Activated CD4-positive, alpha-beta T cell treated with anti-CD3 and anti-CD28 coated beads, Interleukin-2, amount 50 U/mL, for 48 hours (primary cell): ENCODE data around the gene EID3.

ENCODE experiments used
- DNase-seq, 2 experiments: peaks; one replicate each; pipeline ENCODE4 v3.0.0-alpha.2; 2020

Gene EID3

GRCh38 chr12:104340925-104341611 lies 37.5 kb downstream of the EID3 start:
- no peak for DNase-seq

DNA sequence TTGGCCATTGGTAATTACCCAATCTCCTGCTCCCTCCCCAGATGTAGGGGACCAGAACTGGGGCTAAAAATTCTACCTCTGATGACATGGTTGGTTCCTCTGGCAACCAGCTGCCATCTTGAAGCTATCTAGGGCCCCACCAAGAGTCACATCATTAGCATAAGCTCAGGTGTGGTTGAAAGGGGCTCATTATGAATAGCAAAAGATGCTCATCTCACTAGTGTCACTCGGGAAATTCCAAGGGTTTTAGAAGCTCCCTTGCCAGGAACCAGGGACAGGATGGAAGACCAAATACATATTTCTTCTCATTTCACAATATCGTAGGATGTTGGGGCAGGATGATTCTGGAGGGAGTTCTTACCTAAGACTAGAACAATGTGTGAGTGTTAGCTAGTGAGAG lies 38.6 kb downstream of the EID3 start:
- no peak for DNase-seq

DNA sequence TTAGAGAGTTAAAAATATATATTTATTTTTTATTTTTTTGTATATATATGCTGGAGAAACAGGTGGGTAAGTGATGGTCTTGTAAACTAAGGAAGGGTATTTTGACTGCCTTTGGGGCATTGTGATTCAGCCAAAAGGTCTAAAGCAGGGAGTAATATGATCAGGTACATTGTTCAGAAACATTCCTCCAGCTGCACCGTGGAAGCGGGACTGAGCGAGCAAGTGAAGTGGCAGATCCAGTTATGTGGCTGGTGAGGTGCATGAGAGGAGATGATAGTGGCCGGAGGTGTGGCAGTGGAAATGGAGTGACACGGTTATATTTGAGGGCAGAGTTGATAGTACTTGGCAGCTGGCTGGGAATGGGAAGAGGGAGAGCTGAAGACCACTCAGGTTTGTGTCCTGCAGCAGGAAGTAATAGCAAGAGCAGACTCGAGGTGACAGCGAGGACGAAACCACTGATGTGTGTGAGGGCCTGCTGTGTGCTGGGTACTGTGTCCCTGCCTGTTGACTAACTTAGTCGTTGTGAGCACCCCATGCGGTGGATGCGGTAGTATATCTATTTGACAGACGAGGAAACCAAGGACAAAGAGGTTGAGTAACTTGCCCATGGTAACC lies 39.2 kb downstream of the EID3 start:
- no peak for DNase-seq

DNA sequence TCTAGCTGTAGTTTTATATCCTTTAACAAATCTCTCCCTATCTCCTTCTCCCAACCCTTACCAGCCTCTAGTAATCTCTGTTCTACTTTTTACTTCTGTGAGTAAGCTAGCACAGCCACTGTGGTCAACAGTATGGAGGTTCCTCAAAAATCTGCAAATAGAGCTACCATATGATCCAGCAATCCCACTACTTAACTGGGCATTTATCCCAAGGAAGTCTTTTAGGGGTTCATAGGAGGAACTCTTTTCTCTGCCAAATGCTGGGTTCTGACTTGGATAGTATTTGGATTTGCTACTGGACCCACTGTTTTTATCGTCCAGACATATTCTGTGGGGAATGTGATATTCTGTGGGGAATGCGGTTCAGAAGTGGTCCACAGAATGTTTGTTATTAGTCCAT lies 41.1 kb downstream of the EID3 start:
- DNase-seq = no peak

GRCh38 chr12:104345234-104346066 lies 41.9 kb downstream of the EID3 start:
- DNase-seq = no peak

DNA sequence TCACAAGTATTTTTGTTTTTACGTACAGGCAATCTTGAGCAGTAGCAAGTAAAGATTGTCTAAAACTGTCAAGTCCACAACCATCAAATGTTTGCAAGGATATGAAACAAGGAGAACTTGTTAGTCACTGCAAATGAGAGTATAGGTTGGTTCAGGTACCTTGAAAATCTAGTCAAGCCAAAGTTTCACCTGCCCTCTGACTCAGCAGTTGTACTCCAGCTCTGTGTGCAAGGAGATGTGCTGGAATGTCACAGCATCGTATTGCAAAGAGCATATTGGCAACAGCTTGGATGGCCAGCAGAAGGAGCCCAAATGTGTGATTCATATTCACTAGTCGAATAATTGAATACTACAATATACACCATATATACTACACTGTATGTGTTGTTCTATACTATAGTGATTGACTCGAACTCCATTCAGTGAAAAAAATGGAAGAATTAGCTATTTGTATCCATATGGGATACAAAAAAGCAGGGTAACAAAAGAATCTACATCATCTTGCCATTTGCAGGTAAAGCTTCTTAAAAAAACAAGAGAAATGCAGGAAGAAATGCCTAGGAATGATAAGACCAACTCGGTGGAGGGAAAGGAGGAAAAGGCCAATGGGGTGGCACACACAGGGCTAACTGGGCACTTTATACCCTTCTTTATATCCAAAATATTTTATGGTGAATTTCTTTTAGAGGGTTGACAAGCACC lies 44.0 kb downstream of the EID3 start:
- no peak for DNase-seq

GRCh38 chr12:104348283-104348993 lies 44.9 kb downstream of the EID3 start:
- DNase-seq = no peak

GRCh38 chr12:104348994-104349494 lies 45.5 kb downstream of the EID3 start:
- DNase-seq = no peak

- no peak for DNase-seq
These were observed 46.9 kb downstream of the EID3 start for GRCh38 chr12:104350211-104351056.

DNA sequence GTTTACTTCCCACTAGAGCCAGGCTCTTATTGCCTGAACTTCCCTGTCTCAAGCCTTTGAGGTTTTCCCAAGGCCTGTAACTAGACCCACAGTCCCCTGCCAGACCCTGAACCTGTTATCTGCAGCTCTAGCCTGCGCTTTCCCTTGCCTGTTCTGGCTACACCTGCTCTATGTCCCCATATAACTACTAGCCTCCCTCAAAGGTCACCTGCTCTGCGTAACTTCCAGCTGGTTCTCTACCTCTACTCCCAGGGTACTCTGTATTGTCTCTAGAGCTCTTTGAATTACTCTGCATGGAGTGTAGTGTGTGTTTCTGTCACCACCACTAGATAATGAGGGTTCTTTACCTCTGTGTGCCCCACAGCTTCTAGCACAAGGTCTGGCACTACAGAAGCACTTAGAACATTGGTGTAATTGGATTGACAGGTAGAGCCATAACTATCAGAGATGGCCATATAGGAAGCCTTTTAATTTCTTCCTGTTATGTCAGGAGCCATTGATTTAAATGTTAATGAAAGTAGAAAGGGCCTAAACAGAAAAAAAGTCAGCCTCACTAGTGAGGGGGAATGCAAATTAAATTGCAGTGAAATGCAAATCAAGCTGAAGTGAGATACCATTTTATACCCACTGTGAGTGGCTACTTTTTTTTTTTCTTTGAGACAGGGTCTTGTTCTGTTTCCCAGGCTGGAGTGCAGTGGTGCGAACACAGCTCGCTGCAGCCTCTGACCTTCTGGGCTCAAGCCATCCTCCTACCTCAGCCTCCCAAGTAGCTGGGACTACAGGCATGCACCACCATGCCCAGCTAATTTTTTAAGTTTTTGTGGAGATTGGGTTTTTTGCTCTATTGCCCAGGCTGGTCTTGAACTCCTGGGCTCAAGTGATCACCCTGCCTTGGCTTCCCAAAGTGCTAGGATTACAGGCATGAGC lies 47.8 kb downstream of the EID3 start:
- DNase-seq = no peak

- no peak for DNase-seq
These were observed 48.7 kb downstream of the EID3 start for GRCh38 chr12:104352106-104352713.

DNA sequence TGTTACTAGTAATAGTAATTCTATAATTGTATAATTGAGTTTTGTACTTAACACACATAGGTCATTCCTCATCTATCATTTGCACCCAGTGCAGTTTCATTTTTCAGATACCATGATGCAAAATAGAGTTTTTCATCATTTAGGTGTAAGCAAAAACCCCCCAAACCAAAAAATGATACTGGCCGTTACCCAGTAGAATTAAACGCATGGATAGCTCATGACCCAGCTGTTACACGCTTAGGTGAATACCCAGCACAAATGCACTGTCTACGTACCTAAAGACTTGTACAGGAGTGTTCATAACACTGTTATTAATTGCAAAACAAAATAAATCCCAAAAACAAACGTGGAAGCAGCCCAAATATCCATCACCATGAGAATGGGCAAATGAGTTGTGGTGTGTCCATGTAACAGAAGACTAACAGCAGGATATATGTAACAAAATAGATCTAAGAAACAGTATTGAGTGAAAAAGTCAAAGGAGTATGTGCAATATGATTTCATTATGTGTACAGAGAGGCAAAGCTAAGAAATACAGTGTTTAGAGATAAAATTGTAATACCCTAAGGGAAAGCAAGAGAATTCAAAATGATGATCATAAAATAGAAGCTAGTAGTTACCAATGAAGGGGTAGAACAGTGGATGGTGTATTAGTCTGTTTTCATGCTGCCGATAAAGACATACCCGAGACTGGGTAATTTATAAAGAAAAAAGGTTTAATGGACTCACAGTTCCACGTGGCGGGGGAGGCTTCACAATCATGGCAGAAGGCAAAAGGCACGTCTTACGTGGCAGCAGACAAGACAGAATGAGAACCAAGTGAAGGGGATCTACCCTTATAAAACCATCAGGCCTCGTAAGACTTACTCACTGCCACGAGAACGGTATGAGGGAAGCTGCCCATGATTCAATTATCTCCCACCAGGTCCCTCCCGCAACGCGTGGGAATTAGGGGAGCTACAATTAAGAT lies 49.8 kb downstream of the EID3 start:
- no peak for DNase-seq

DNA sequence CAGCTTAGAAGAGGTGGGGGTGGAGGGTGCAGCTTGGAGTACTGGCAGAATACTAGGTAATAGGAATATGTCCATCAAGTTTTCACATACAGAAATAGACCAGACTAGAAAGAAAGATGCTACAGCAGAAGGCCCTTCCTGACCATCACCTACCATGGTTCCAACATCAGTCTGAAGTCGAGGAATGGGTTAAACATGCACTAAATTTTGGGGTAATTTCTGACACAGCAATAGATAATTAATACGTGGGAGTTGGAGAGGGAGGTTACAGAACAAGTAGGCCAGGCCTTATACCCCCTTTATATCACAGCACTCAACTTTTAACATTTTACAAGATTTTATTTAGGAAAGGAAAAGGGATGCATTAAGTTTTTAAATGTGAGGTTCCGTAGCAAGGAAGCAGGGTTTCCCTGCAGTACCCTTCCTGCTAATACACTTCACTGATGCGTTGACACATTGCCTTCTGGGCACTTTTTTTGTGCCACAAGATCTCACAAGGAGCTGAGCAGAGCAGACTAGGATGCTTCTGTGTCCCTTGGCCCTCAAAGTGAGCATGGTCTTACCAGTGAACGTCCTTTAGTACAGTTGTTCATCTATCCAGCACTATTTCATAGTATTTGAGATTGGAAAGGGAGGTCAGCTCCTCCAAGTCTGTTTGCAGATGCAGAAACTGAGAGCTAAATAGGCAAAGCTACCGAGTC lies 50.8 kb downstream of the EID3 start:
- no peak for DNase-seq
